Measurements from ENCODE around the gene ERBB2.
"Not testable (repeated sequence)": the region's sequence is repeated elsewhere in the genome, so short reads cannot be mapped to it uniquely, and the experiment has no call there.

The ERBB2 gene

DNA sequence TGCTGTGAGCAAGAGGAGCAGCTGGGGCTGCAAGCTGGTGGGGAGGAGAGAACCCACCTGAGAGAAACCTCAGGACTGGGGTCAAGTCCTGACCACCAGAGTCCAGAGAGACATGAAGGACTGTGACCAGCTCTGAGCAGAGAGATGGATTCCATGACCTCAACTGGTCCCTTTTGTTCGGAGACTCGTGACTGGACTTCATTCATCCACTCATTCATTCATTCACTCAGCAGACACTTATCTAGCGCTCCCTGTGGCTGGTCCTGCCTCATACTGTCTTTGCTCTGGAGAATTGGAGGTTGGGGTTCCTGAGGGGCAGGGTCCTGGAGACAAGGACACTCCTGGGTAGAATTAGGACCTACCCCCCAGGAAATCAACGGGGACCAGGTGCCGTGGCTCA lies 4.0 kb downstream of the ERBB2 start:
- DNase-seq (ENCODE audit: low spot score): no peak

DNA sequence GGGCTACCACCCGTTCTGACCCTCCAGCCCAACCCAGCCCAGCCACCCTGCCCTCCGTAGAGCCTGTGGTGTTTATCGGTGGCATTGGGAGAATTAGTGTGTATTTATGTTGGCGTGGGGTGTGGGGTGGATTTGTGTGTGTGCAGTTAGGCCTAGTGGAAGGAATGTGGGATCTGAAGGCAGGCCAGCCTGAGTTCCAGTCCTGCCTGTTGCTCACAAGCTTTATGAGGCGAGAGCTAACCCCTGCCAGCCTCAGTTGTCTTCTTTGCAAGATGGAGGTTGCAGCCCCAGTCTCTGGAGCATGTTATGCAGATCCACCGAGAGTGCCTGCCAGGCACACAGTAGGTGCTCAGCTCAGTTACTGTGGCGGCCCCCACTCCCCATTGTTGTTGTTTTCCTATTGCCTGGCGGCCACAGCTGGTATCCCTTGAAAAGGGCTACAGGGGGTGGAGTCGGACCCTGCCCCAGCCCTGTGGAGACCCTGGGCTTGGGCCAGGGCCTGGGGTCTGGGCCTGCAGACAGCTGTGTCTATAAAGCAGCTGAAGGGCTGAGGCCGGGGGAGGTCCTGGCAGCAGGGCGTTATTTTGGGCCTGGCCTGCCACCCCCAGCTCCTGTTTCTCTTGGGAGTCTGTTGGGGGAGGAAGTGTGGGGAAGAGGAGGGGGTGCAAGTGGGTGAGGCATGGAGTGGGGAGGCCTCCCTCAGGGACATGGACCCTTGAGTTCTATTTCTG lies 5.1 kb downstream of the ERBB2 start:
- DNase-seq (ENCODE audit: low spot score): no peak

DNA sequence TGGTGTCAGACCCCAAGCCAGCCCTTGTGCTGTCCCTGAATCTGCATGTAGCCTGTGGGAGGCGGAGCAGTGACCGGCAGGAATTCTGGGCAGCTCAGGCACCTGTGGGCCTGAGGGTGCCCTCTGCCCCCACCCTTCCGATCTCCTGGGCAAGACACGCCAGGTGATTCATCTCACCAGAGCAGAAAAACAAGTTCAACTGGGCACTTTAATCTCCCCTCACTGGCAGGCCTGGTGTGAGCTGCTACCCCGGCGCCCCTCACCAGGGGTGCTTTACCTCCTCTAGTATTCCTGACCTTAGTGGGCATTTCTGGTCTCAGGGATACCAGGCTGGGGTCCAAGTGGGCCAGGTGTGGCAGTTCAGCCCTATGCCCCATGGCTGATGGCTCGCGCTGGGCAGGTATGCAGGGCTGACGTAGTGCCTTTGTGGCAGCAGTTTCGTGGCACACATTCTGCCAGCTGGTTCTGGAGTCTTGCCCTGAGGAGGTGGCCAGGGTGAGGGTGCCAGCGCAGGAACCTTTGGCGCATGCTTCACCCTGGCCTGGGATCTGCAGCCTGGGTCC lies 6.0 kb downstream of the ERBB2 start:
- no peak for DNase-seq (ENCODE audit: low spot score)

DNA sequence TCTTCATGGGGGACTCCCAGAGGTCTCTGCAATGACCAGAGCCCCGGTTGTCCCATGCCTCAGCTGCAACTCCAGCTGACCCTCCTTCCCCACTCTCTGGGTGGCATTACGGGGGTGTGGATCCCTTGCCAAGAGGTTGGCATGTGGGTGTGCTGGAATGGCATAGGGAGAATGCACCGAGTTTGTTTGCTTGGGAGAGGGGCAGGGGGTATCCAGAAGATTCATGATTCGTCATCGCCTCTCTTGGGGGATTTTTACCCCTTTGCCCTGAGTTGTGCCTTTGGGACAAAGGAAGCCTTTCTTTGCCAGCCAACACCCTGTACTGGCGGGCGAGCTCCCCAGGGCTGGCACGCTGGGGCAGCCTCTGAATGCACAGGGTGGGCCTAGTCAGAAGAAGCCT lies 6.5 kb downstream of the ERBB2 start:
- no peak for DNase-seq (ENCODE audit: low spot score)

DNA sequence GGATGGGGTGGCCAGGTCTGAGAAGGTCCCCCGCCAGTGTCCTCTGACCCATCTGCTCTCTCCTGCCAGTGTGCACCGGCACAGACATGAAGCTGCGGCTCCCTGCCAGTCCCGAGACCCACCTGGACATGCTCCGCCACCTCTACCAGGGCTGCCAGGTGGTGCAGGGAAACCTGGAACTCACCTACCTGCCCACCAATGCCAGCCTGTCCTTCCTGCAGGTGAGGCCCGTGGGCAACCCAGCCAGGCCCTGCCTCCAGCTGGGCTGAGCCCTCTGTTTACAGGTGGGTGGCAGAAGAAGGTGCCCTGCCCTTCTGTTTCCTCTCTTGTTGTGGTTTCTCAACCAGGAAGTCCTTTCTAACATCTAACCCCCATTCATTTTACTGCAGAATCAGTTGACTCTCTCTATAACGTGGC lies 7.1 kb downstream of the ERBB2 start:
- no peak for DNase-seq (ENCODE audit: low spot score)

DNA sequence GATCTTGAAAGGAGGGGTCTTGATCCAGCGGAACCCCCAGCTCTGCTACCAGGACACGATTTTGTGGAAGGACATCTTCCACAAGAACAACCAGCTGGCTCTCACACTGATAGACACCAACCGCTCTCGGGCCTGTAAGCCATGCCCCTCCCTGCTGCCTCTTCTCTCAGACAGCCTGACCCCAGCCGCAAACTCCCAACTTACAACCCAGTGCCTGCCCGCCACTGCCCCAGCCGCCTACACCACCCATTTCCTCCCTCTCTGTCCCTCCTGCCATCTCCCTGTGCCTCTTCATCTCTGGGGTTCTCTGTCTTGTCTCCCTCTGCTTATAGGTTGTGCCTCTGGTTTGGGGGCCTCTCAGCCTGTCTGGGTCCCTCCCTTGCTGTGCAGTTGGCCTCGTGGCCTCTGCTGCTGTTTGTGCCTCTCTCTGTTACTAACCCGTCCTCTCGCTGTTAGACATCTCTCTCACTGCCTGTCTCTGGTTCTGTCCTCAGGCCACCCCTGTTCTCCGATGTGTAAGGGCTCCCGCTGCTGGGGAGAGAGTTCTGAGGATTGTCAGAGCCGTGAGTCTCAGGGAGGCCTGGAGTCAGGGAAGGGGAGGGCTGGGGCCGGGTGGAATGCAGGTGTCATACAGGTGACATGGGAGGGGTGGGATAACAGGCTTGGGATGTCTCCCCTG lies 9.6 kb downstream of the ERBB2 start:
- DNase-seq (ENCODE audit: low spot score): no peak

DNA sequence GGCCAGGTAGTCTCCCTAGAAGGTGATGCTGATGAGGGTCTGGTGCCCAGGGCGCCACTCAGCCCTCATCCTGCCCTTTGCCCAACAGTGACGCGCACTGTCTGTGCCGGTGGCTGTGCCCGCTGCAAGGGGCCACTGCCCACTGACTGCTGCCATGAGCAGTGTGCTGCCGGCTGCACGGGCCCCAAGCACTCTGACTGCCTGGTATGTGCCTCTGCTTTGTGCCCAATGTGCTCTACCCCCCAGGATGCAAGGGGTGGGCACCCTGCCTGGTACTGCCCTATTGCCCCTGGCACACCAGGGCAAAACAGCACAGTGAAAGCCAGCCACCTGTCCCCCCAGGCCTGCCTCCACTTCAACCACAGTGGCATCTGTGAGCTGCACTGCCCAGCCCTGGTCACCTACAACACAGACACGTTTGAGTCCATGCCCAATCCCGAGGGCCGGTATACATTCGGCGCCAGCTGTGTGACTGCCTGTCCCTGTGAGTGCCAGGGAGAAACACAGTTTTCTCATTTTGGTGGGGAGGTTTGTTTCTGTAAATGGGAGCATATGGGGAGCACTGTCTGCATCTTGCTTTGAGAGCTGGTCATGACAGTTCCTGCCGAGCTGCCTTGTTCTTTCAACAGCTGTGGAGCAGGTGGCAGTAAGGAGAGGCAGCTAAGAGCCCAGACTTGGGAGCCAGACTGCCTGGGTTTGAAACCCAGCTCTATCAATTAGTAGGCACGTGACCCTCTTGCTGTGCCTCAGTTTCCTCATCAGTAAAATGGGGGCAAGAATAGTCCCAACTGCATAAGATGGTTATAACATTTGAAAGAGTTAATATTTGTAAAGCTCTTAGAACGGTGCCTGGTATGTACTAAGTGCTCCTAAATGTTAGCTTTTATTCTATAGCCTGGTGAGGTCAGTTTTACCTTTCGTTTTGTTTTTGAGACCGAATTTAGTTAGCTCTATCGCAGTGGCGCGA lies 10.4 kb downstream of the ERBB2 start:
- no peak for DNase-seq (ENCODE audit: low spot score)

DNA sequence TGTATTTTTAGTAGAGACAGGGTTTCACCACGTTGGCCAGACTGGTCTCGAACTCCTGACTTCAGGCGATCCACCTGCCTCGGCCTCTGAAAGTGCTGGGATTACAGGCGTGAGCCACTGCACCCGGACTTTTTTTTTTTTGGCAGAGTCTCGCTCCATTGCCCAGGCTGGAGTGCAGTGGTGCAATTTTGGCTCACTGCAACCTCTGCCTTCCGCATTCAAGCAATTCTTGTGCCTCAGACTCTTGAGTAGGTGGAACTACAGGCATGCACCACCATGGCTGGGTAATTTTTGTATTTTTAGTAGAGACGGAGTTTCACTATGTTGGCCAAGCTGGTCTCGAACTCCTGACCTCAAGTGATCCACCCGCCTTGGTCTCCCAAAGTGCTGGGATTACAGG lies 11.2 kb downstream of the ERBB2 start:
- not testable (repeated sequence) for DNase-seq (ENCODE audit: low spot score)

DNA sequence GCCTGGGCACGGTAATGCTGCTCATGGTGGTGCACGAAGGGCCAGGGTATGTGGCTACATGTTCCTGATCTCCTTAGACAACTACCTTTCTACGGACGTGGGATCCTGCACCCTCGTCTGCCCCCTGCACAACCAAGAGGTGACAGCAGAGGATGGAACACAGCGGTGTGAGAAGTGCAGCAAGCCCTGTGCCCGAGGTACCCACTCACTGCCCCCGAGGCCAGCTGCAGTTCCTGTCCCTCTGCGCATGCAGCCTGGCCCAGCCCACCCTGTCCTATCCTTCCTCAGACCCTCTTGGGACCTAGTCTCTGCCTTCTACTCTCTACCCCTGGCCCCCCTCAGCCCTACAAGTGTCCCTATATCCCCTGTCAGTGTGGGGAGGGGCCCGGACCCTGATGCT lies 12.0 kb downstream of the ERBB2 start:
- DNase-seq (ENCODE audit: low spot score): no peak

DNA sequence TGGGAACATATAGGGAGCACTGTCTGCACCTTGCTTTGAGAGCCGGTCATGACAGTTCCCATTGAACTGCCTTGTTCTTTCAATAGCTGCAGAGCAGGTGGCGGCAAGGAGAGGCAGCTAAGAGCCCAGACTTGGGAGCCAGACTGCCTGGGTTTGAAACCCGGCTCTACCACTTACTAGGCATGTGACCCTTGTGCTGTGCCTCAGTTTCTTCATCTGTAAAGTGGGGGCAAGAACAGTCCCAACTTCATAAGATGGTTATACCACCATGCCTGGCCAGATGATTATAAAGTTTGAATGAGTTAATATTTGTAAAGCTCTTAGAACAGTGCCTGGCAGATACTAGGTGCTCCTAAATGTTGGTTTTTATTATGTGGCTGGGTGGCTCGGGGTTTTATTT lies 14.4 kb downstream of the ERBB2 start:
- no peak for DNase-seq (ENCODE audit: low spot score)

DNA sequence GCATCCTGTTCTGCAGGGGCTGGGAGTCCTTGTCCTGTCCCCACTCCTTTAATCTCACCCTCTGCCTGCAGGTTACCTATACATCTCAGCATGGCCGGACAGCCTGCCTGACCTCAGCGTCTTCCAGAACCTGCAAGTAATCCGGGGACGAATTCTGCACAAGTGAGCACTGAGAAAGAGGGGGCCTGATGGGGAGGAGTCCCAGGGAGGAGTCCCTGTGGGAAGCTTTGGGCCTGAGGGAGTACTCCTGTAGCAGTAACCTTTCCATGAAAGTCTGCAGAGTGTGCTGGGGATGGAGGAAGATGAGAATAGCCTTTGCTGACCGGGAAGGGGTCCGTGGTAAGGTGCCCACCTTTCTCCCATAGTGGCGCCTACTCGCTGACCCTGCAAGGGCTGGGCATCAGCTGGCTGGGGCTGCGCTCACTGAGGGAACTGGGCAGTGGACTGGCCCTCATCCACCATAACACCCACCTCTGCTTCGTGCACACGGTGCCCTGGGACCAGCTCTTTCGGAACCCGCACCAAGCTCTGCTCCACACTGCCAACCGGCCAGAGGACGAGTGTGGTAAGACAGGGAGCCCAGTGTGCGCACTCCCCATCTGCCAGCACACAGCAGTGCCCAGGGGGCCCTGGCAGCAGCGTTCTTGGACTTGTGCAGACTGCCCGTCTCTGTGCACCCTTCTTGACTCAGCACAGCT lies 15.7 kb downstream of the ERBB2 start:
- no peak for DNase-seq (ENCODE audit: low spot score)

DNA sequence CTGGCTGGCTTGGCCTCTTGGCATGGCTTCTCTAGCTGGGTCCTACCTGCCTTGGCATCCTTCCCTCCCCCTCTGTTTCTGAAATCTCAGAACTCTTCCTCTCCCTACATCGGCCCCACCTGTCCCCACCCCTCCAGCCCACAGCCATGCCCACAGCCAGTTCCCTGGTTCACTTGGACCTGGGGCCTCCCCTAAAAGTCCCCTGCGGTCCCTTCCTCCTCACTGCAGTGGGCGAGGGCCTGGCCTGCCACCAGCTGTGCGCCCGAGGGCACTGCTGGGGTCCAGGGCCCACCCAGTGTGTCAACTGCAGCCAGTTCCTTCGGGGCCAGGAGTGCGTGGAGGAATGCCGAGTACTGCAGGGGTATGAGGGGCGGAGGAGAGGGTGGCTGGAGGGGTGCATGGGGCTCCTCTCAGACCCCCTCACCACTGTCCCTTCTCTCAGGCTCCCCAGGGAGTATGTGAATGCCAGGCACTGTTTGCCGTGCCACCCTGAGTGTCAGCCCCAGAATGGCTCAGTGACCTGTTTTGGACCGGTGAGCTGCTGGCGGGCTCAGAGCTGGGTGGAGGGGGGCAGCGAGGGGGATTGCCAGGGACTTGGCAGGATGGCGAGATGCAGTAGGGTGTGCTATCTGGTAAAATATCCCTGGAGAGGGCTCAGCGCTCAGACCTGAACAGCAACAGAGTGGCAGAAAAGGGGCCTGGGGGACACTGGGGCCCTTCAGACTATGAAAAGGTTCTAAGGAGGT lies 16.4 kb downstream of the ERBB2 start:
- DNase-seq (ENCODE audit: low spot score): no peak

DNA sequence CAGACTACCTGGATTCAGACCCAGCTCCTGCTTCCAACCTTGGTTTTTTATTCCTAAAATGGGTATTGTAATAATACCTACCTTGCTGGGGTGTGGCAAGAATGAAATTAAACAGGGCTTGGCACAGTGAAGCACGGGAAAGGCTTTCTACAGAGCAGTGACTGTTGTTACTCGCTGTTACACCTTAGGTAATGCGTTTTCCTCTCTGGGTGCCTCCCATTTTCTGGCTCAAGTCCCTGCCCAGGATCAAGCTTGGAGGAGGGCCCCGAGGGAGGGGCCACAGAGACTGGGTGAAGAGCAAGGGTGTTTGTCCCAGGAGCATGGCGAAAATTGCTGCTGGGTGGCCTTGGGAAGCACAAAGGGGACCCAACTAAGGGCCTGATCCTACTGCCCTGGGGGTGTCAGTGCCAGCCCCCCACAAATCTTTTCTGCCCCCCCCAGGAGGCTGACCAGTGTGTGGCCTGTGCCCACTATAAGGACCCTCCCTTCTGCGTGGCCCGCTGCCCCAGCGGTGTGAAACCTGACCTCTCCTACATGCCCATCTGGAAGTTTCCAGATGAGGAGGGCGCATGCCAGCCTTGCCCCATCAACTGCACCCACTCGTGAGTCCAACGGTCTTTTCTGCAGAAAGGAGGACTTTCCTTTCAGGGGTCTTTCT lies 17.1 kb downstream of the ERBB2 start:
- DNase-seq (ENCODE audit: low spot score): no peak

DNA sequence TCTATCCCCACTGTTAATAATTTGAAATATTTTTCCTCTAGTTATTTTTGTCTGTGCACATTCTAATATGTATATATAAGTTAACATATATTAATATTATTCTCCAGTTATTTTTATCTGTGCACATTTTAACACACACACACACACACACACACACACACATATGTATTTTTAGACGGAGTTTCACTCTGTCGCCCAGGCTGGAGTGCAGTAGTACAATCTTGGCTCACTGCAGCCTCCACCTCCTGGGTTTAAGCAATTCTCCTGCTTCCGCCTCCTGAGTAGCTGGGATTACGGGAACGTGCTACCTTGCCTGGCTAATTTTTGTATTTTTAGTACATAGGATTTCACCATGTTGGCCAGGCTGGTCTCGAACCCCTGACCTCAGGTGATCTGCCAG lies 17.8 kb downstream of the ERBB2 start:
- no peak for DNase-seq (ENCODE audit: low spot score)

DNA sequence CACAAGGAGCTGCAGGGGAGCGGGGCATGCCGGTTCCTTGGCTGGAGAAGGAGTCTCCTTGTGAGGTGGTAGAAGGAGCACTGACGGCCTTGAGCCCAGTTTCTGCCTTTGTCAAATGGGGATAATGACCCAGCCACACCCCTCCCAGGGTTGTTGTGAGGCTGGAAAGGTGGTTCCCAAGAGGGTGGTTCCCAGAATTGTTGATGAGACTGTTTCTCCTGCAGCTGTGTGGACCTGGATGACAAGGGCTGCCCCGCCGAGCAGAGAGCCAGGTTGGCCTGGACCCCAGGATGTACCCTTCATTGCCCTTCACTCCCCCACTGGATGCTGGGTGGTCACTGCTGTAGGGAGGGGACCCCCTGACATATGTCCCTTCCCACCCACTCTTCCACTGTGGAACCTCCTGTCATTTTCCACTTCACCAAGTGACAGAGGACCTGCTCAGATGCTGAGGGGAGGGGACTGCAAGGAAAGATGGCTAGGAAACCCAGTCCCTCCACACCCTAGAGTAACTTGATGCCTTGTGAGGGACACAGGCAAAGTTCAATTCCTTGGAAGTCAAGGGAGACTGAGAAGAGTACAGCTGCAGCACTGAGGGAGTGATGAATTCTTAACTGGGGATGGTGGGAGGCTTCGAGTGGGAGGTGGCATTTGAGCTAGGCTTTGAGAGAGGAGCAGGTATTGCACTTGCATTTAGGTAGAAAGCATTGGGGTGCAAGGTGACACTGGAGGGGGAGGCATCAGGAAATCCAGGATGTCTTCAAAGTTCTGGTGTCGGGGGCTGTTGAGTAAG lies 19.9 kb downstream of the ERBB2 start:
- DNase-seq (ENCODE audit: low spot score): no peak

DNA sequence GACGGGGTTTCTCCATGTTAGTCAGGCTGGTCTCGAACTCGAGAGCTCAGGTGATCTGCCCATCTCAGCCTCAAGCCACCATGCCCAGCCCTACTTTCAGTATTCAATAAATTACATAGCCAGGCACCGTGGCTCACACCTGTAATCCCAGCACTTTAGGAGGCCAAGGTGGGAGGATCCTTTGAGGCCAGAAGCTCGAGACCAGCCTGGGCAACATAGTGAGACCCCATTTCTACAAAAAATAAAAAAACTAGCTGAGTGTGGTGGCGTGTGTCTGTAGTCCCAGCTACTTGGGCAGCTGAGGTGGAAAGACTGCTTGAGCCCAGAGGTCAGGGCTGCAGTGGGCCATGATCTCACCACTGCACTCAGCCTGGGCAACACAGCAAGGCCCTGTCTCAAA lies 22.2 kb downstream of the ERBB2 start:
- no peak for DNase-seq (ENCODE audit: low spot score)

DNA sequence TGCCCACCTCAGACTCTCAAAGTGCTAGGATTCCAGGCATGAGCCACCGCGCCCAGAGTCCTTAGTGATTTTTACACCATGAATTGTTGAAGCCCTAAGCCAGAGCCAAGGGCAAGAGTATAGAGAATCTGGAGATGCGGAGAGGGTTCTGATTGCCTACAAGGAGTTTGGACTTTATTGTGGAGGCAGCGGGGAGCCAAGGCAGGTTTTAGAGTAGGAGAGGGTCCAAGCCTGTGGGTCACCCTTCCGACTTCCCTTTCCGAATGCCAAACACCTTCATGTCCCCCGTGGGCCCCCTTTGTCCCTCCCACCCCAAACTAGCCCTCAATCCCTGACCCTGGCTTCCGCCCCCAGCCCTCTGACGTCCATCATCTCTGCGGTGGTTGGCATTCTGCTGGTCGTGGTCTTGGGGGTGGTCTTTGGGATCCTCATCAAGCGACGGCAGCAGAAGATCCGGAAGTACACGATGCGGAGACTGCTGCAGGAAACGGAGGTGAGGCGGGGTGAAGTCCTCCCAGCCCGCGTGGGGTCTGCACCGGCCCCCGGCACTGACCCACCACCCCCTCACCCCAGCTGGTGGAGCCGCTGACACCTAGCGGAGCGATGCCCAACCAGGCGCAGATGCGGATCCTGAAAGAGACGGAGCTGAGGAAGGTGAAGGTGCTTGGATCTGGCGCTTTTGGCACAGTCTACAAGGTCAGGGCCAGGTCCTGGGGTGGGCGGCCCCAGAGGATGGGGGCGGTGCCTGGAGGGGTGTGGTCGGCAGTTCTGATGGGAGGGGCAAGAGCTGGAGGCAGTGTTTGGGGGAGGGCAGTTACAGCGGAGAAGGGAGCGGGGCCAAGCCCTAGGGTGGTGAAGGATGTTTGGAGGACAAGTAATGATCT lies 23.3 kb downstream of the ERBB2 start:
- no peak for DNase-seq (ENCODE audit: low spot score)

DNA sequence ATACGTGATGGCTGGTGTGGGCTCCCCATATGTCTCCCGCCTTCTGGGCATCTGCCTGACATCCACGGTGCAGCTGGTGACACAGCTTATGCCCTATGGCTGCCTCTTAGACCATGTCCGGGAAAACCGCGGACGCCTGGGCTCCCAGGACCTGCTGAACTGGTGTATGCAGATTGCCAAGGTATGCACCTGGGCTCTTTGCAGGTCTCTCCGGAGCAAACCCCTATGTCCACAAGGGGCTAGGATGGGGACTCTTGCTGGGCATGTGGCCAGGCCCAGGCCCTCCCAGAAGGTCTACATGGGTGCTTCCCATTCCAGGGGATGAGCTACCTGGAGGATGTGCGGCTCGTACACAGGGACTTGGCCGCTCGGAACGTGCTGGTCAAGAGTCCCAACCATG lies 24.9 kb downstream of the ERBB2 start:
- DNase-seq (ENCODE audit: low spot score): no peak

DNA sequence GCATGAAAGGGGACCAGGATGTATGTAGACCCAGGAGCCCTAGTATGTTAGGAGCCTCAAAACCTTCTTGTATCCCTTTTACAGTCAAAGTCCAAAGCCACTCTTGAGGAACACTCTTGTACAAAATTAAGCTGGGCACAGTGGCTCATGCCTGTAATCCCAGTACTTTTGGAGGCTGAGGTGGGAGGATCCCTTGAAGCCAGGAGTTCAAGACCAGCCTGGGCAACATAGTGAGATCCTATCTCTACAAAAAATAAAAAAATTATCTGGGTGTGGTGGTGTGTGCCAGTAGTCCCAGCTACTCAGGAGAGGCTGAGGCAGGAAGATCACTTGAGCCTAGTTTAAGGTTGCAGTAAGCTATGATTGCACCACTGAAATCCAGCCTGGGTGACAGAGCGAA lies 26.1 kb downstream of the ERBB2 start:
- not testable (repeated sequence) for DNase-seq (ENCODE audit: low spot score)
